ENCODE results near the gene GFRAL.

GFRAL gene

GRCh38 chr6:55405474-55406235 is 78.4 kb downstream of the GFRAL start:
- no peak for DNase-seq (ENCODE audit: low read depth)
- TF ChIP-seq CTCF (conservative IDR thresholded peaks at IDR 0.05; ENCODE audit: control insufficient read depth, insufficient read depth, low read depth, low read length): no peak
- no peak overlapping the region for H3K4me3 ChIP-seq (ENCODE audit: control insufficient read depth, low read depth, low read length)

DNA sequence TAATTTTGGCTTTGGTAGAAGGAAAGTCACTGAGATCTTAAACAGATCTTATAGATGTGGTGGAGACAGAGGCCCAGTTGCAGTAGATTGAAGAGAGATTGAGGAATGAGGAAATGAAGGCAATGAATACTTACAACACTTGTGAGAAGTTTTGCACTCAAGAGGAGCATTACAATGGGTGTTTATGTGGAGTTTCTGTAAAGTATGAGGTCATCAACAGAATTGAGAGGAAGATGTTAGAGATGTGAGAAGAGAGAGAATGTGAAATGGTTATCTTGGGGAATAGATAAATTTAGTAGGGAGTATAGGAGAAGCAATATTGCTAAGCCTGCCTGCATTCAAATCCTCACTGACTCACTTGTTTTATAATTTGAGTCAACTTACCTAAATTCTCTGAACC is 83.4 kb downstream of the GFRAL start:
- no peak for DNase-seq (ENCODE audit: low read depth)
- no peak for TF ChIP-seq CTCF (conservative IDR thresholded peaks at IDR 0.05; ENCODE audit: control insufficient read depth, insufficient read depth, low read depth, low read length)
- no peak overlapping the region for H3K4me3 ChIP-seq (ENCODE audit: control insufficient read depth, low read depth, low read length)

DNA sequence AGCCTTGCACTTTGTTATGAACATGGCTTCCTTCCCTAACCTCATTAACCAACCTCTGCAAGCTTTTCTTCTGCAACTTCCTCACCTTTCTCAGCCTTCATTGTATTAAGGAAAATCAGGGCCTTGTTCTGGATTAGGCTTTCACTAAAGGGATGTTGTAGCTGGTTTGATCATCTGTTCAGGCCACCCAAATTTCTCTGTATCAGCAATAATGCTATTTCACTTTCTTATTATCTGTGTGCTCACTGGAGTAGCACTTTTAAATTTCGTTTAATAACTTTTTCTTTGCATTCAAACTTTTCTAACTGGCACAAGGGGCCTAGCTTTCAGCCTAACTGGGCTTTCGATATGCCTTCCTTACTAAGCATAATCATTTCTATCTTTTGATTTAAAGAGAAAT is 96.7 kb downstream of the GFRAL start:
- no peak for TF ChIP-seq CTCF (conservative IDR thresholded peaks at IDR 0.05; ENCODE audit: control insufficient read depth, insufficient read depth, low read depth, low read length)
- H3K4me3 ChIP-seq (ENCODE audit: control insufficient read depth, low read depth, low read length): no peak overlapping the region
- DNase-seq (ENCODE audit: low read depth): no peak

GRCh38 chr6:55433446-55434130 is 106.3 kb downstream of the GFRAL start:
- TF ChIP-seq CTCF (conservative IDR thresholded peaks at IDR 0.05; ENCODE audit: control insufficient read depth, insufficient read depth, low read depth, low read length): no peak
- DNase-seq (ENCODE audit: low read depth): peak; percentile 91
- no peak overlapping the region for H3K4me3 ChIP-seq (ENCODE audit: control insufficient read depth, low read depth, low read length)

DNA sequence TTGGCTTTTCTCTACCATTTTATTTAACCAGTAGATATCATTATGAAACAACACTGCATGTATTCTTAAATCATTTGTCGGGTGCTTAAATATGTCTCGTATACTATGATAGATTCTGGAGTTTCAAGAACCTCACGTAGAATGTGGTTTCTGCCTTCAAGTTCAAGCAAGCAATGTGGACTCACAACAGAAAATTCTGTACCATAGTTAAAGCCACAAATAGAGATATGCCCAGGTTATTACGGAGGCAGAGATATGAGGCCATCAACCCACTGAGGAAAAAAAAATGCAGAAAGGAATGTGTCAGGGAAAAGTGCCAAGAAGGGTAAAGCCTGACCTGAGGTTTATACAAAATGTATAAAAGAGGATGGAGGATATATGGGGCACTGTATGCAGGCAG is 109.9 kb downstream of the GFRAL start:
- H3K4me3 ChIP-seq (ENCODE audit: control insufficient read depth, low read depth, low read length): no peak overlapping the region
- TF ChIP-seq CTCF (conservative IDR thresholded peaks at IDR 0.05; ENCODE audit: control insufficient read depth, insufficient read depth, low read depth, low read length): no peak
- no peak for DNase-seq (ENCODE audit: low read depth)

DNA sequence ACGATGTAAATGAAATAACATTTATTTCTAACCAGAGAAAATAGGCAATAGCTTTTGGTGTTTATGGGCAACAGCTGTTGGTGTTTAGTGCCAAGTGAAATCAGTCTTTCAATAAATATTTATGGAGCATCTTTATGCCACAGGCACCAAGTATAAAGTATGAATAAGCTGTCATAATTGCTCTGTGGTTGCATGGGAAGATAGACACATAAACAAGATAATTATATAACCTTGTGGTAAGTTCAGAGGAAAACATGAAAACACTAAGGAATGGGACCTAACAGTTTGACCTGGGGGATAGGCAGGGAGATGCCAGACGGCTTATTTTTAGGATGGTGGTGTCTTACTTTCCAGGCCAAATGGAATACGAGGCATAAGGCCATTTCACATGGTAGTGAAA is 110.9 kb downstream of the GFRAL start:
- H3K4me3 ChIP-seq (ENCODE audit: control insufficient read depth, low read depth, low read length): no peak overlapping the region
- no peak for TF ChIP-seq CTCF (conservative IDR thresholded peaks at IDR 0.05; ENCODE audit: control insufficient read depth, insufficient read depth, low read depth, low read length)
- DNase-seq (ENCODE audit: low read depth): no peak

All from fibroblast of mammary gland (primary cell).